ENCODE results near the gene CTDP1. TPM values are rescaled to one million over a fixed set of nuclear protein-coding genes. Genes with fewer than 3 reads are reported as not detected.

Gene CTDP1
- total and polyA plus RNA-seq, 9 of the 15 experiments (the other 6 are each of a cell fraction or from before 2014, with no cell fraction given): 0.07 to 19.2 (median 4.0) TPM

DNA sequence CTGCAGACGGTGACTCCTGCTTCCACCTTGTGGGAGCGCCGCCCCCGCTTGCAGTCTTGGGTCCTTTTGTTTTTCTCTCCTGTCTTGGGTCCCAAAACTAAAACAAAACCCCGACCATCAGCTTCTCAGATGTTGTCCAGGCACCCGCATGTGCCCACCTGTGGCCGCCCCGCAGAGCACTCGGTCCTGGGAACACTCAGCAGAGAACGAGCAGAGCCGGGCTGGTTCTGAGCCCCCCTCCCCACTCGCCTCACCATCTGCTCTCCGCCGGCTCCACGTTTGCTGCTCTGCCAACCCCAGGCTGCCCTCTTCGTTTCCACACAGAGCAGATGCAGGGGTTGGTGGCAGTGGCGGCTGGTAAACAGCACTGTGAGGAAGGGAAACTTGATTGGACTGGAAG is 38.5 kb downstream of the CTDP1 start:
- 100% methylated on average over 7 of the region's 17 CpGs for WGBS (ENCODE audit: insufficient coverage, low coverage, missing lambda C conversion rate)
- Histone ChIP-seq H3K27me3 (ENCODE audit: control insufficient read depth in 2 of 2, insufficient read depth in 2 of 2, low read length in 2 of 2) (no peaks in the 10 kb centered on the region), H3K27ac (ENCODE audit: extremely low read depth, low read depth, low read length) (no peak overlapping the region), H3K9ac (ENCODE audit: insufficient read depth in 1 of 2, low read depth in 2 of 2, low read length in 2 of 2) (no peak overlapping the region), H3K4me3 (no peak overlapping the region), H3K9me1 (ENCODE audit: control insufficient read depth, insufficient read depth, low read length) (no peaks in the 10 kb centered on the region), H3K4me2 (ENCODE audit: insufficient read depth, low read length) (no peak overlapping the region), H3K9me3 (replicated peaks; ENCODE audit: control insufficient read depth, insufficient read depth, low read depth, low read length) (no peaks in the 10 kb centered on the region), H3K36me3 (ENCODE audit: control insufficient read depth, insufficient read depth, low read length) (peaks cover 53% of the 10 kb centered on the region; the same call in 2 of the 3 replicates), H3K4me1 (replicated peaks in 1 of 2; ENCODE audit: control insufficient read depth in 2 of 2, insufficient read depth in 2 of 2, low read length in 2 of 2) (no peaks in the 10 kb centered on the region), H4K20me1 (replicated peaks; ENCODE audit: control insufficient read depth, insufficient read depth, low read length) (no peaks in the 10 kb centered on the region), H2AFZ (ENCODE audit: low read depth, low read length) (no peak overlapping the region), H3K79me2 (ENCODE audit: control insufficient read depth, insufficient read depth, low read length) (no peaks in the 10 kb centered on the region)
- in situ Hi-C loops (cut with MboI): no loop called here
- CTCF ChIA-PET (ENCODE audit: low intra/inter-chr PET ratio): no interaction called here
- BruUV-seq (replicated peaks): no TSS peak
- no peak for DNase-seq (ENCODE audit: extremely low read depth in 1 of 4, low spot score in 3 of 4)
- ATAC-seq: no peak
- TF ChIP-seq, protein P1, sequence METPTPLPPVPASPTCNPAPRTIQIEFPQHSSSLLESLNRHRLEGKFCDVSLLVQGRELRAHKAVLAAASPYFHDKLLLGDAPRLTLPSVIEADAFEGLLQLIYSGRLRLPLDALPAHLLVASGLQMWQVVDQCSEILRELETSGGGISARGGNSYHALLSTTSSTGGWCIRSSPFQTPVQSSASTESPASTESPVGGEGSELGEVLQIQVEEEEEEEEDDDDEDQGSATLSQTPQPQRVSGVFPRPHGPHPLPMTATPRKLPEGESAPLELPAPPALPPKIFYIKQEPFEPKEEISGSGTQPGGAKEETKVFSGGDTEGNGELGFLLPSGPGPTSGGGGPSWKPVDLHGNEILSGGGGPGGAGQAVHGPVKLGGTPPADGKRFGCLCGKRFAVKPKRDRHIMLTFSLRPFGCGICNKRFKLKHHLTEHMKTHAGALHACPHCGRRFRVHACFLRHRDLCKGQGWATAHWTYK (CRISPR knock-in tag; IDR thresholded peaks at IDR 0.05): no peak
- TF ChIP-seq RHOXF2B (CRISPR knock-in tag; conservative IDR thresholded peaks at IDR 0.05) (no peak), RFX1 (IDR thresholded peaks at IDR 0.05) (no peak), SMAD1 (IDR thresholded peaks at IDR 0.05; ENCODE audit: low read depth, low read length, partially characterized antibody) (no peak), TRIM24 (IDR thresholded peaks at IDR 0.05) (no peak), ILF3 (IDR thresholded peaks at IDR 0.05; ENCODE audit: borderline replicate concordance) (no peak), MAFK (IDR thresholded peaks at IDR 0.05; ENCODE audit: low read length) (no peak), TFAM (CRISPR knock-in tag; conservative IDR thresholded peaks at IDR 0.05) (no peak), CTBP1 (IDR thresholded peaks at IDR 0.05; ENCODE audit: borderline replicate concordance) (no peak), BMI1 (IDR thresholded peaks at IDR 0.05; ENCODE audit: low read length) (no peak), U2AF1 (optimal IDR thresholded peaks at IDR 0.05; ENCODE audit: low read depth, low read length) (no peak), HDAC2 (IDR thresholded peaks at IDR 0.05) (no peak)
- no peak for FAIRE-seq
- intact Hi-C loops (cut with micrococcal nuclease): no loop called here
- POLR2A ChIA-PET: no interaction called here
